Pancreas (tissue), 10 donors: ENCODE data around the gene PTPRJ. TPM values are rescaled to one million over a fixed set of nuclear protein-coding genes. Genes with fewer than 3 reads are reported as not detected.

Experiments used
- ATAC-seq, 4 donors: fragments of 200-7000 bp; cut with Tn5 transposase; one replicate each; pipeline versions ENCODE4 v1.8.0 to v1.9.1; 2020; ENCODE audit warnings: mild to moderate bottlenecking in 4 of 4, moderate library complexity in 4 of 4
- DNase-seq, 6 donors: peaks; one replicate each; pipeline ENCODE4 v3.0.0-alpha.2; 2020
- FAIRE-seq: peaks from 2 replicates; lab custom pipeline; 2012; peaks lifted over from hg19 to GRCh38; lab: Jason Lieb, UNC
- H3K27ac ChIP-seq, 4 donors: fragments of 200-600 bp; sonication (generic); 1 replicate in 3 of 4; 2 replicates in 1 of 4; pipeline versions ENCODE4 v1.5.0 to v1.8.0; 2020
- H3K27me3 ChIP-seq, 4 donors: fragments of 200-600 bp; one replicate each; pipeline ENCODE4 v1.8.0; 2021
- H3K36me3 ChIP-seq, 3 donors: fragments of 200-600 bp; sonication (generic) in 1 of 3; one replicate each; pipeline versions ENCODE4 v1.5.0 to v1.8.0; 2020 to 2021
- H3K4me1 ChIP-seq, 3 donors: fragments of 200-600 bp; one replicate each; pipeline ENCODE4 v1.8.0; 2021
- H3K4me3 ChIP-seq, 4 donors: fragments of 200-600 bp; sonication (generic) in 2 of 4; one replicate each; pipeline versions ENCODE4 v1.5.0 to v1.8.0; 2020 to 2021
- H3K9me3 ChIP-seq, 4 donors: fragments of 200-600 bp; one replicate each; pipeline ENCODE4 v1.8.0; 2021
- CTCF ChIP-seq, 4 donors: fragments of 200-600 bp; sonication (generic) in 3 of 4; IDR thresholded peaks; one replicate each; pipeline versions ENCODE4 v1.5.0 to v1.8.0; 2021; ENCODE audit warnings: antibody characterized with exemption in 4 of 4
- WGBS, 2 donors: extraction: QIAGEN DNeasy Blood & Tissue Kit; methylation state at CpG; one replicate each; pipeline ENCODE4 v1.1.7; 2013; 5-methylcytosine and 5-hydroxymethylcytosine counted together
- intact Hi-C, 3 donors: fragments of 100-400 bp; cut with DNase I; formaldehyde crosslinking; loops; one replicate each; pipeline versions ENCODE4 v1.11.1 to v1.14.2; 2022
- polyA plus RNA-seq, 2 donors: library from polyadenylated mRNA; stranded (reverse); fragments of 200-250 nt; gene quantifications; one replicate each; pipeline ENCODE4 v1.2.3, GENCODE V29; 2013
- total RNA-seq, 6 donors: library from RNA; stranded (reverse); fragmentation: NEBNext Ultra II Directional in 4 of 6; extraction: Animal tissue kit (Norgen Biotek cat#: 25700) in 4 of 6; gene quantifications; one replicate each; pipeline versions ENCODE4 v1.2.1 to v1.2.4, GENCODE V29; 2021 to 2023
- donor health status: healthy with polysubstance abuse.
- donor health status: DM: no; HTN: no; CAD: no; lungs with moderate emphysema.
- donor health status: DM: no; HTN: no; CAD: no.
- donor health status: control.
- donor health status: control.
- donor health status: Bipolar disorder and iron deficiency.
- donor health status: DM: yes; HTN: yes; CAD: no.
- donor health status: DM: no; HTN: no; CAD: no.
- donor health status: DM: no; HTN: no; CAD: no.
- donor health status: DM: yes; HTN: yes; CAD: no.

The PTPRJ gene
- total and polyA plus RNA-seq, 8 donors = 3.6 to 32.8 (median 11.6) TPM

GRCh38 chr11:48093795-48094642 is 113.7 kb downstream of the PTPRJ start:
- intact Hi-C loops = no loop called here
- no peak for TF ChIP-seq CTCF (IDR thresholded peaks at IDR 0.05)
- FAIRE-seq = no peak

DNA sequence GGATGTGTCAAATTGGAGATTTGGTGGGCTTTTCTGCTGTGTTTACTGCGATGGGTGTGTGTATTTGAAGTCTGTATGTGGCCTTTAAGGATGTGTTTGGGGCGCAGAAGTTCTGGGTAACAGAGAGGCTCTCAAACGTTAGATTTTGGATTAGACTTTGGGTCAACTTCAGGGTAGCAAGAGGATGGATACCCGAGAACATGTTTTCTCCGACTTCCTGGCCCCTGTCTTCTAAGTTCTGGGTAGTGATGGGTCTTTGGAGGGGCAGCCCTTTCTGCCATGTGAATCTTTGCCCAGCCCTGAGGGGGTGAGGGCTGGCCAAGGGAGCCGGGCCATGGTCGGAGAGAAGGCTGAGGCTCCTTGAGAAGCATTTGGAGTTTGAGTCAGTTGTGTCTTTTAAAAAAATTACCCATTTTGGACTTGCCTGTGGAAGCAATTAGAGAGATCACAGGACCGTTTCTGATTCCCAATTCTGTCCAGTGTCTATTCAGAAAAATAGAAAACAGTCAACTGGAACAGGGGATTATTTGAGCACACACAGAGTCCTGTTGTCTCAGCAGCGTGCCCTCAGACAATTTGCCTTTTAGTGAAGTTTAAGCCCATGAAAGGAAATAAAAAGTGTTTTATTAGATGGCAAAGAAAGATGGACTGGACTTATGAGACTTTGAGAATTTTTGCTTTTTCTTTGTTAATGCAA is 114.4 kb downstream of the PTPRJ start:
- Histone ChIP-seq H3K27ac (peak overlapping the region in 2 of 4 donors; percentile 18 to 77), H3K9me3 (no peaks in the 10 kb centered on the region), H3K27me3 (no peaks in the 10 kb centered on the region), H3K4me3 (no peak overlapping the region), H3K36me3 (no peaks in the 10 kb centered on the region), H3K4me1 (peaks cover 15 to 17% (median 16%) of the 10 kb centered on the region in 3 donors)
- TF ChIP-seq CTCF (IDR thresholded peaks at IDR 0.05) = no peak
- no peak for DNase-seq
- intact Hi-C loops = no loop called here
- WGBS, 2 donors = 86 to 91% methylated on average over 9 of the region's 9 CpGs
- ATAC-seq = no peak
- no peak for FAIRE-seq

More at GRCh38 chr11:48093795-48094642, 113.7 kb downstream of the PTPRJ start:
- DNase-seq (peak in 3 of 6 donors; percentile 31 to 54 (median 54)), ATAC-seq (peak; percentile 75 to 89 (median 84))
- 8 to 9% methylated on average over 6 of the region's 6 CpGs for whole genome bisulfite sequencing, 2 donors
- Histone ChIP-seq H3K4me3 (no peak overlapping the region), H3K27ac (peak overlapping the region in 3 of 4 donors; percentile 20 to 77 (median 41)), H3K9me3 (no peaks in the 10 kb centered on the region), H3K4me1 (peaks cover 15 to 17% (median 17%) of the 10 kb centered on the region in 3 donors), H3K36me3 (no peaks in the 10 kb centered on the region), H3K27me3 (no peaks in the 10 kb centered on the region)

- Histone ChIP-seq H3K27me3 (no peaks in the 10 kb centered on the region), H3K9me3 (no peaks in the 10 kb centered on the region), H3K27ac (peak overlapping the region in 1 of 4 donors; percentile 77), H3K36me3 (no peaks in the 10 kb centered on the region), H3K4me1 (peaks cover 15 to 17% (median 17%) of the 10 kb centered on the region in 3 donors), H3K4me3 (no peak overlapping the region)
- no peak for ATAC-seq
- no peak for DNase-seq
- no peak for TF ChIP-seq CTCF (IDR thresholded peaks at IDR 0.05)
- no peak for FAIRE-seq
- intact Hi-C loops = no loop called here
- 67 to 71% methylated on average over 12 of the region's 12 CpGs for WGBS, 2 donors
Measured at GRCh38 chr11:48095779-48096470, 115.6 kb downstream of the PTPRJ start.

GRCh38 chr11:48096588-48097525 is 116.5 kb downstream of the PTPRJ start:
- ATAC-seq = no peak
- Histone ChIP-seq H3K4me1 (peaks cover 20 to 27% (median 25%) of the 10 kb centered on the region in 3 donors), H3K27ac (peak overlapping the region in 1 of 4 donors; percentile 77), H3K4me3 (no peak overlapping the region), H3K9me3 (no peaks in the 10 kb centered on the region), H3K27me3 (no peaks in the 10 kb centered on the region), H3K36me3 (no peaks in the 10 kb centered on the region)
- WGBS, 2 donors = 89 to 91% methylated on average over 6 of the region's 6 CpGs
- no peak for TF ChIP-seq CTCF (IDR thresholded peaks at IDR 0.05)
- intact Hi-C loops = no loop called here
- FAIRE-seq = no peak
- no peak for DNase-seq
